ENCODE measurements around the gene SZRD1. TPM values are rescaled to one million over a fixed set of nuclear protein-coding genes. Genes with fewer than 3 reads are reported as not detected.

SZRD1 gene
- total and polyA plus RNA-seq, 2 donors from 2014 or later = 77.3 to 127 TPM

- DNase-seq (no peak), FAIRE-seq (no peak)
- no peak for TF ChIP-seq CTCF (IDR thresholded peaks at IDR 0.05; ENCODE audit: borderline replicate concordance, extremely low read depth, insufficient read depth)
- Histone ChIP-seq H3K9ac (ENCODE audit: low read length in 3 of 3) (no peak overlapping the region), H3K36me3 (ENCODE audit: control insufficient read depth in 2 of 3, insufficient read depth in 3 of 3, low read length in 3 of 3) (peaks cover 0 to 26% (median 8%) of the 10 kb centered on the region in 3 donors), H3K9me3 (ENCODE audit: control insufficient read depth in 2 of 3, insufficient read depth in 1 of 3, low read length in 3 of 3) (no peaks in the 10 kb centered on the region), H3K4me1 (ENCODE audit: control insufficient read depth in 2 of 3, insufficient read depth in 2 of 3, low read depth in 1 of 3, low read length in 3 of 3) (peaks cover 0 to 29% (median 24%) of the 10 kb centered on the region in 3 donors), H3K27me3 (ENCODE audit: control insufficient read depth, insufficient read depth, low read length) (no peaks in the 10 kb centered on the region), H3K27ac (ENCODE audit: low read depth in 2 of 2, low read length in 2 of 2) (no peak overlapping the region), H3K4me3 (ENCODE audit: low read length in 3 of 3) (no peak overlapping the region)
- intact Hi-C loops (cut with DNase I) = no loop called here
Measured at GRCh38 chr1:16391411-16391810, 24.4 kb downstream of the SZRD1 start.

- intact Hi-C loops (cut with DNase I) = no loop called here
- peaks cover 0 to 22% (median 19%) of the 10 kb centered on the region in 3 donors for H3K4me1 ChIP-seq (ENCODE audit: control insufficient read depth in 2 of 3, insufficient read depth in 2 of 3, low read depth in 1 of 3, low read length in 3 of 3)
- no peaks in the 10 kb centered on the region for H3K9me3 ChIP-seq (ENCODE audit: control insufficient read depth in 2 of 3, insufficient read depth in 1 of 3, low read length in 3 of 3)
- peaks cover 0 to 30% (median 13%) of the 10 kb centered on the region in 3 donors for H3K36me3 ChIP-seq (ENCODE audit: control insufficient read depth in 2 of 3, insufficient read depth in 3 of 3, low read length in 3 of 3)
- no peak for TF ChIP-seq CTCF (IDR thresholded peaks at IDR 0.05; ENCODE audit: borderline replicate concordance, extremely low read depth, insufficient read depth)
- no peak for FAIRE-seq
- H3K27me3 ChIP-seq (ENCODE audit: control insufficient read depth, insufficient read depth, low read length) = no peaks in the 10 kb centered on the region
- H3K27ac ChIP-seq (ENCODE audit: low read depth in 2 of 2, low read length in 2 of 2) = no peak overlapping the region
- H3K4me3 ChIP-seq (ENCODE audit: low read length in 3 of 3) = no peak overlapping the region
- no peak overlapping the region for H3K9ac ChIP-seq (ENCODE audit: low read length in 3 of 3)
- DNase-seq = no peak
Measured at GRCh38 chr1:16392740-16393569, 25.9 kb downstream of the SZRD1 start.

- Histone ChIP-seq H3K4me3 (ENCODE audit: low read length in 3 of 3) (no peak overlapping the region), H3K9ac (ENCODE audit: low read length in 3 of 3) (no peak overlapping the region), H3K36me3 (ENCODE audit: control insufficient read depth in 2 of 3, insufficient read depth in 3 of 3, low read length in 3 of 3) (peaks cover 0 to 30% (median 13%) of the 10 kb centered on the region in 3 donors), H3K4me1 (ENCODE audit: control insufficient read depth in 2 of 3, insufficient read depth in 2 of 3, low read depth in 1 of 3, low read length in 3 of 3) (peaks cover 0 to 22% (median 19%) of the 10 kb centered on the region in 3 donors), H3K27me3 (ENCODE audit: control insufficient read depth, insufficient read depth, low read length) (no peaks in the 10 kb centered on the region), H3K27ac (ENCODE audit: low read depth in 2 of 2, low read length in 2 of 2) (no peak overlapping the region), H3K9me3 (ENCODE audit: control insufficient read depth in 2 of 3, insufficient read depth in 1 of 3, low read length in 3 of 3) (no peaks in the 10 kb centered on the region)
- no peak for TF ChIP-seq CTCF (IDR thresholded peaks at IDR 0.05; ENCODE audit: borderline replicate concordance, extremely low read depth, insufficient read depth)
- intact Hi-C loops (cut with DNase I) = no loop called here
- FAIRE-seq = no peak
- DNase-seq = no peak
Measured at GRCh38 chr1:16393570-16394521, 26.8 kb downstream of the SZRD1 start.
